Testis (tissue), 3 donors: ENCODE results near the gene SLC9B2. TPM values are rescaled to one million over a fixed set of nuclear protein-coding genes. Genes with fewer than 3 reads are reported as not detected.
A peak's percentile ranks its signal among the peaks of the same experiment; 100 is the strongest.

Experiments used
- DNase-seq: peaks from one replicate; pipeline ENCODE4 v3.0.0-alpha.2; 2019
- H3K27ac ChIP-seq, 2 donors: fragments of 200-600 bp; sonication (generic); one replicate each; pipeline ENCODE4 v1.5.1; 2019
- H3K27me3 ChIP-seq: fragments of 200-600 bp; sonication (generic); one replicate; pipeline ENCODE4 v1.5.1; 2019
- H3K36me3 ChIP-seq: fragments of 200-600 bp; sonication (generic); one replicate; pipeline ENCODE4 v1.5.1; 2017; ENCODE audit warnings: low read depth; ENCODE audit errors: missing control alignments
- H3K4me1 ChIP-seq: fragments of 200-600 bp; sonication (generic); one replicate; pipeline ENCODE4 v1.5.1; 2019
- H3K4me3 ChIP-seq, 2 donors: fragments of 200-600 bp; sonication (generic); one replicate each; pipeline ENCODE4 v1.5.1; 2017 to 2019
- H3K9me3 ChIP-seq: fragments of 200-600 bp; sonication (generic); one replicate; pipeline ENCODE4 v1.5.1; 2017
- CTCF ChIP-seq, 3 experiments: fragments of 450-650 bp in 2 of 3; fragments of 200-600 bp in 1 of 3; sonication (generic) in 1 of 3; IDR thresholded peaks; one replicate each; pipeline ENCODE4 v1.5.1; 2016 to 2019; ENCODE audit warnings: antibody characterized with exemption in 3 of 3, mild to moderate bottlenecking in 2 of 3, moderate library complexity in 1 of 3
- POLR2A ChIP-seq: fragments of 450-650 bp; IDR thresholded peaks from one replicate; pipeline ENCODE4 v1.6.1; 2017; ENCODE audit warnings: antibody characterized with exemption, mild to moderate bottlenecking, moderate library complexity
- WGBS, 2 donors: methylation state at CpG; one replicate each; pipeline ENCODE4 v1.1.5; 2018; 5-methylcytosine and 5-hydroxymethylcytosine counted together
- intact Hi-C: fragments of 100-400 bp; cut with DNase I; formaldehyde crosslinking; loops from one replicate; pipeline ENCODE4 v1.15.1; 2023; ENCODE audit warnings: low total_unique reads
- polyA plus RNA-seq: library from polyadenylated mRNA; stranded (reverse); fragments of 350-450 nt; fragmentation: Illumina TruSeq; extraction: RNeasy Lipid Tissue Mini Kit (QIAGEN cat#74804); gene quantifications from one replicate; pipeline ENCODE4 v1.2.3, GENCODE V29; 2014; ENCODE audit warnings: low read depth, low replicate concordance; ENCODE audit not compliant: insufficient read depth
- total RNA-seq, 2 donors: library from RNA; depleted of rRNA; stranded (reverse); fragments of >200 nt; gene quantifications; one replicate each; pipeline ENCODE4 v1.2.3, GENCODE V29; 2016

SLC9B2 gene
- total and polyA plus RNA-seq, 3 donors from 2014 or later = 9.7 to 14.6 (median 10.2) TPM

DNA sequence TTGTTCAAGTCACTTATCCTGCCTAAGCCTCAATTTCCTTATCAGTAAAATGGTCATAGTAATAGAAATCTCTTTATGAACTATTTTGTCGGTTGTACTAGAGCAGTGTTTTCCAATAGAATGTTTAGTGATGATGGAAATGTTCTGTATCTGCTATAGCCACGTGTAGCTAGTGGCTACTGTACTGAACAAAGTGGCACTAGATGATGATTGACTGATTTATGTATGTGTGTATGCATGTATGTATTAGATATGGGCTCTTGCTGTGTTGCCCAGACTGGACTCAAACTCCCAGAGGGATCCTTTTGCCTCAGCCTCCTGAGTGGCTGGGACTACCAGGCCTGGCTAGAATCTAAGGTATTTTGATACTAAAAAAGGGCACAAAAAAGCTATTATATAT lies 32.4 kb downstream of the SLC9B2 start:
- Histone ChIP-seq H3K27me3 (no peaks in the 10 kb centered on the region), H3K27ac (no peak overlapping the region), H3K4me1 (no peaks in the 10 kb centered on the region), H3K9me3 (no peaks in the 10 kb centered on the region), H3K36me3 (no peaks in the 10 kb centered on the region), H3K4me3 (no peak overlapping the region)
- no peak for TF ChIP-seq CTCF (IDR thresholded peaks at IDR 0.05)
- TF ChIP-seq POLR2A = no peak
- intact Hi-C loops = no loop called here
- no peak for DNase-seq
- WGBS, 2 donors = 86 to 90% methylated on average over 2 of the region's 2 CpGs

GRCh38 chr4:103036169-103036568 lies 40.4 kb downstream of the SLC9B2 start:
- Histone ChIP-seq H3K4me1 (no peaks in the 10 kb centered on the region), H3K27ac (no peak overlapping the region), H3K27me3 (no peaks in the 10 kb centered on the region), H3K4me3 (no peak overlapping the region), H3K9me3 (no peaks in the 10 kb centered on the region), H3K36me3 (no peaks in the 10 kb centered on the region)
- intact Hi-C loops = no loop called here
- 88 to 94% methylated on average over 2 of the region's 2 CpGs for WGBS, 2 donors
- no peak for TF ChIP-seq CTCF (IDR thresholded peaks at IDR 0.05)
- no peak for TF ChIP-seq POLR2A
- no peak for DNase-seq

GRCh38 chr4:103032574-103032973 lies 44.0 kb downstream of the SLC9B2 start:
- Histone ChIP-seq H3K36me3 (no peaks in the 10 kb centered on the region), H3K4me3 (no peak overlapping the region), H3K27me3 (no peaks in the 10 kb centered on the region), H3K27ac (no peak overlapping the region), H3K9me3 (no peaks in the 10 kb centered on the region), H3K4me1 (no peaks in the 10 kb centered on the region)
- TF ChIP-seq CTCF (IDR thresholded peaks at IDR 0.05) (peak in 1 of 3 experiments; percentile 19), POLR2A (no peak)
- intact Hi-C loops = no loop called here
- WGBS, 2 donors = 45 to 72% methylated on average over 2 of the region's 2 CpGs
- DNase-seq = peak; percentile 48

GRCh38 chr4:103030791-103031190 lies 45.8 kb downstream of the SLC9B2 start:
- Histone ChIP-seq H3K4me3 (no peak overlapping the region), H3K27ac (no peak overlapping the region), H3K4me1 (no peaks in the 10 kb centered on the region), H3K36me3 (no peaks in the 10 kb centered on the region), H3K9me3 (no peaks in the 10 kb centered on the region), H3K27me3 (no peaks in the 10 kb centered on the region)
- intact Hi-C loops = no loop called here
- DNase-seq = no peak
- WGBS, 2 donors = 90 to 97% methylated on average over 3 of the region's 3 CpGs
- TF ChIP-seq POLR2A = no peak
- TF ChIP-seq CTCF (IDR thresholded peaks at IDR 0.05) = no peak

DNA sequence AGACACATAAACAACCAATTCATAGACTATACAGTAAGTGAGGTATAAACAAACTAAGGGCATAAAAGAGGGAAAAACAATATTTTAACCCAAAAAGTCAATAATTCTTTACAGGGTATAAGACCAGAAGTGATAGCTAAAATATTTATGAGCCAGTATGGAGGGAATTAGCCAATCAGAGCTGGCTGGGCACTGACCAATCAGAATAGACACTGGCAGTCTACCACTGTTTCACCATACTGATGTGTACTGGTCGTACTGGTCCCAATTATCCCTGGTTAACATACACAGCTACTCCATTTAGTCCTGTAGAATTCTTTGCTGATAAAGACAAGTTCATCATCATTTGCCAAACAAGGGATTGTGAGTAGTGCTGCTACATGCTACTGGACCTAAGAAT lies 47.3 kb downstream of the SLC9B2 start:
- H3K4me3 ChIP-seq = no peak overlapping the region
- intact Hi-C loops = no loop called here
- H3K9me3 ChIP-seq = no peaks in the 10 kb centered on the region
- H3K27me3 ChIP-seq = no peaks in the 10 kb centered on the region
- no peaks in the 10 kb centered on the region for H3K36me3 ChIP-seq
- 85 to 89% methylated on average over 1 of the region's 1 CpG for WGBS, 2 donors
- no peaks in the 10 kb centered on the region for H3K4me1 ChIP-seq
- H3K27ac ChIP-seq = no peak overlapping the region
- DNase-seq = no peak
- no peak for TF ChIP-seq POLR2A
- no peak for TF ChIP-seq CTCF (IDR thresholded peaks at IDR 0.05)
